A549 (cell line): ENCODE results near the gene LRRC51. TPM values are rescaled to one million over a fixed set of nuclear protein-coding genes. Genes with fewer than 3 reads are reported as not detected.

Experiments
- CBX2 ChIP-seq: fragments of 200-600 bp; sonication (generic); IDR thresholded peaks from 2 replicates; pipeline ENCODE4 v1.6.1; 2016; ENCODE audit warnings: low read depth, mild to moderate bottlenecking, borderline replicate concordance
- CEBPB ChIP-seq, 2 experiments: fragments of >200 bp in 1 of 2; sonication (Bioruptor Twin) in 1 of 2; formaldehyde crosslinking in 1 of 2; IDR thresholded peaks; 2 replicates each; pipeline ENCODE4 v1.6.1; 2012 to 2016
- CHD4 ChIP-seq: fragments of 200-600 bp; sonication (generic); IDR thresholded peaks from 2 replicates; pipeline ENCODE4 v1.6.1; 2016; ENCODE audit warnings: antibody characterized with exemption, mild to moderate bottlenecking, borderline replicate concordance
- E2F6 ChIP-seq: IDR thresholded peaks from 2 replicates; pipeline ENCODE4 v1.6.1; 2012; ENCODE audit warnings: low read depth, borderline replicate concordance
- EHMT2 ChIP-seq: fragments of 200-600 bp; sonication (generic); IDR thresholded peaks from 2 replicates; pipeline ENCODE4 v1.6.1; 2016; ENCODE audit warnings: antibody characterized with exemption, low read depth, mild to moderate bottlenecking, moderate library complexity
- ELK1 ChIP-seq: fragments of 150-350 bp; IDR thresholded peaks from 2 replicates; pipeline ENCODE4 v1.6.1; 2014; ENCODE audit warnings: low read depth, mild to moderate bottlenecking, low read length
- EP300 ChIP-seq, 2 experiments: fragments of >200 bp; sonication (Bioruptor Twin); formaldehyde crosslinking; IDR thresholded peaks; 2 replicates in 1 of 2; 3 replicates in 1 of 2; pipeline ENCODE4 v1.6.1; 2016 to 2017
- FOSB ChIP-seq: fragments of 250-450 bp; sonication (Bioruptor Pico); IDR thresholded peaks from 2 replicates; pipeline ENCODE4 v1.5.0; 2020; ENCODE audit warnings: mild to moderate bottlenecking, moderate library complexity
- FOXS1 ChIP-seq: fragments of 250-450 bp; sonication (Bioruptor Pico); IDR thresholded peaks from 2 replicates; pipeline ENCODE4 v1.5.0; 2020; ENCODE audit warnings: mild to moderate bottlenecking, moderate library complexity
- GATA3 ChIP-seq: IDR thresholded peaks from 2 replicates; pipeline ENCODE4 v1.6.1; 2012; ENCODE audit warnings: borderline replicate concordance
- HOXA7 ChIP-seq: fragments of 250-450 bp; sonication (Bioruptor Pico); IDR thresholded peaks from 2 replicates; pipeline ENCODE4 v1.5.0; 2020; ENCODE audit warnings: mild to moderate bottlenecking, moderate library complexity
- JUN ChIP-seq, 2 experiments: fragments of >200 bp; sonication (Bioruptor Twin); formaldehyde crosslinking; IDR thresholded peaks; 2 replicates in 1 of 2; 3 replicates in 1 of 2; pipeline ENCODE4 v1.6.1; 2016 to 2017
- JUNB ChIP-seq: fragments of >200 bp; sonication (Bioruptor Twin); formaldehyde crosslinking; IDR thresholded peaks from 2 replicates; pipeline ENCODE4 v1.6.1; 2016
- KDM1A ChIP-seq: fragments of 200-600 bp; sonication (generic); IDR thresholded peaks from 2 replicates; pipeline ENCODE4 v1.6.1; 2016; ENCODE audit warnings: low read depth, mild to moderate bottlenecking
- PHF8 ChIP-seq: fragments of 200-600 bp; sonication (generic); IDR thresholded peaks from 2 replicates; pipeline ENCODE4 v1.6.1; 2016; ENCODE audit warnings: low read depth, mild to moderate bottlenecking, antibody characterized with exemption, moderate library complexity, borderline replicate concordance
- RAD21 ChIP-seq, 2 experiments: fragments of >200 bp in 1 of 2; sonication (Bioruptor Twin) in 1 of 2; formaldehyde crosslinking in 1 of 2; IDR thresholded peaks in 1 of 2; conservative IDR thresholded peaks in 1 of 2; 2 replicates in 1 of 2; 3 replicates in 1 of 2; pipeline ENCODE4 v1.6.1; 2012 to 2018; ENCODE audit warnings: inconsistent platforms in 1 of 2
- RARB ChIP-seq: fragments of 250-450 bp; sonication (Bioruptor Pico); IDR thresholded peaks from 2 replicates; pipeline ENCODE4 v1.8.0; 2021; ENCODE audit warnings: mild to moderate bottlenecking, moderate library complexity
- RCOR1 ChIP-seq: fragments of 150-350 bp; IDR thresholded peaks from 2 replicates; pipeline ENCODE4 v1.6.1; 2014; ENCODE audit warnings: antibody characterized with exemption, low read length, low read depth
- RNF2 ChIP-seq: fragments of 200-600 bp; sonication (generic); IDR thresholded peaks from 2 replicates; pipeline ENCODE4 v1.6.1; 2016; ENCODE audit warnings: low read depth, mild to moderate bottlenecking, antibody characterized with exemption, moderate library complexity, borderline replicate concordance
- SREBF2 ChIP-seq: fragments of 450-650 bp; IDR thresholded peaks from 2 replicates; pipeline ENCODE4 v1.6.1; 2014; ENCODE audit warnings: mild to moderate bottlenecking, moderate library complexity
- TP53 ChIP-seq: fragments of 250-450 bp; sonication (Bioruptor Pico); IDR thresholded peaks from 2 replicates; pipeline ENCODE4 v1.5.0; 2021; ENCODE audit warnings: mild to moderate bottlenecking, moderate library complexity
- USF2 ChIP-seq: fragments of 450-650 bp; IDR thresholded peaks from 2 replicates; pipeline ENCODE4 v1.6.1; 2014; ENCODE audit warnings: antibody characterized with exemption
- ZNF302 ChIP-seq: fragments of 250-450 bp; sonication (Bioruptor Pico); IDR thresholded peaks from 2 replicates; pipeline ENCODE4 v1.9.0; 2021; ENCODE audit warnings: inconsistent platforms, mild to moderate bottlenecking, moderate library complexity
- polyA plus RNA-seq, 4 experiments: library from polyadenylated mRNA; depleted of rRNA in 3 of 4; stranded (reverse); fragments of >200 nt; fragmentation: RNase III in 1 of 4; extraction: RNeasy Plus Mini Kit Qiagen cat#74134 plus additional on column Dnase treatment in 1 of 4; gene quantifications; 2 replicates in 3 of 4; 3 replicates in 1 of 4; pipeline ENCODE4 v1.2.3, GENCODE V29; 2011 to 2017
- TF ChIP-seq, protein P1 (sequence below): fragments of >200 bp; sonication (Bioruptor Twin); formaldehyde crosslinking; IDR thresholded peaks from 3 replicates; pipeline ENCODE4 v1.6.1; 2016
- TF ChIP-seq, protein P2 (sequence below): IDR thresholded peaks from 2 replicates; pipeline ENCODE4 v1.6.1; 2012

LRRC51 gene
- polyA plus RNA-seq, 2 of the 4 experiments (the other 2 are of a cell fraction), result 8.2 to 14.3 TPM

DNA sequence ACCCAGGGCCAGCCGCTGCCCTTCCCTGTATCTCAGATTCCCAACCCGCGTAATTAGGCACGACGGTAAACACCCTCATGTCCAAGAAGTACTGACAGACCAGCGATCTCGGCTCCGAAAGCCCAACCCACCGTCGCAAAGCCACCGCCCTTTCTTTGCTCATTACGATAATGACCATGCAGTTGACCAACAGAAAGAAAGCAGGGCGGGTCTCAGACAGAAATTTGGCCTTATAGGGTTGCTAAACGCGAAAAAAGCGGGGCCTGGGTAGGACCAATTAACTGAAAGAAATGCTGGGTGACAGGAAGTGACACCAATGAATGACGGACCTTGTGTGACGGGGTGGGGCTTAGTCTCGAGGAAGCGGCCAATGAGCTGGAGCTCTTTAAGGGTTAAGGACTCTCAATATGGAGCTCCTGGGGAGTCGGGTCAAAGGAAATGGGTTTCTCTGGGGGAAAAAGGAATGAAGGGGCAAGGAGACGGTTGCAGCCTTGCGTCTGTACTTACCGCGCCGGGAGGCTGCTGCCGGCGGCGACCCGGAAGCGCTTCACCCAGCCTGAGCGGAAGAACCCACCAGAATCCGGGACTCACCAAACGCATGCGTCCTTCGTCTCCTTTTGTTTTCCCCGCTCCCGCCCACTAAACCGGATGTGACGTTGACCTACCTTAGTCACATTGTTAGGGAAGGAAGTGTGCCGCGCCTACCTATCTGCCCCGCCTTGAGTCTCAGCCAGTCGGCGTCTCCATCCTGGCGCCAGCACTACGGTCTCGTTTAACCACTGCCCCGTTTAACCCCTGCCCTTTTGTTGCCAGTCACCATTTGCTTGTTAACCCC lies 31.7 kb downstream of the LRRC51 start, which contains the start of gene ANAPC15 (continued):
- TF ChIP-seq E2F6, result peak; percentile 57; the same call in 1 of the 2 replicates
- no peak for TF ChIP-seq RARB (CRISPR knock-in tag)
- 0 out of 2 replicates have a peak, but pooled peaks have one; percentile 17 for TF ChIP-seq TP53
- no peak for TF ChIP-seq FOXS1 (CRISPR knock-in tag)
- TF ChIP-seq RNF2, result no peak
- TF ChIP-seq, protein P1, sequence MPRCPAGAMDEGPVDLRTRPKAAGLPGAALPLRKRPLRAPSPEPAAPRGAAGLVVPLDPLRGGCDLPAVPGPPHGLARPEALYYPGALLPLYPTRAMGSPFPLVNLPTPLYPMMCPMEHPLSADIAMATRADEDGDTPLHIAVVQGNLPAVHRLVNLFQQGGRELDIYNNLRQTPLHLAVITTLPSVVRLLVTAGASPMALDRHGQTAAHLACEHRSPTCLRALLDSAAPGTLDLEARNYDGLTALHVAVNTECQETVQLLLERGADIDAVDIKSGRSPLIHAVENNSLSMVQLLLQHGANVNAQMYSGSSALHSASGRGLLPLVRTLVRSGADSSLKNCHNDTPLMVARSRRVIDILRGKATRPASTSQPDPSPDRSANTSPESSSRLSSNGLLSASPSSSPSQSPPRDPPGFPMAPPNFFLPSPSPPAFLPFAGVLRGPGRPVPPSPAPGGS, result peak; percentile 94
- no peak for TF ChIP-seq EHMT2
- no peak; a peak in 1 of 5 replicates for TF ChIP-seq RAD21 (conservative IDR thresholded peaks at IDR 0.05 in 1 of 2, IDR thresholded peaks at IDR 0.05 in 1 of 2)
- TF ChIP-seq CEBPB (IDR thresholded peaks at IDR 0.05), result 0 out of 4 replicates have a peak, but pooled peaks of 1 of the 2 experiments have one; percentile 3
- no peak for TF ChIP-seq GATA3
- TF ChIP-seq RCOR1, result no peak
- TF ChIP-seq KDM1A, result no peak
- no peak for TF ChIP-seq ZNF302
- TF ChIP-seq USF2, result no peak
- no peak for TF ChIP-seq CBX2
- TF ChIP-seq CHD4, result no peak
- peak; percentile 35; the same call in 1 of the 2 replicates for TF ChIP-seq PHF8
- peak; percentile 82 to 89; a peak in 4 of 5 replicates for TF ChIP-seq JUN (IDR thresholded peaks at IDR 0.05)
- no peak for TF ChIP-seq JUNB
- TF ChIP-seq, protein P2, sequence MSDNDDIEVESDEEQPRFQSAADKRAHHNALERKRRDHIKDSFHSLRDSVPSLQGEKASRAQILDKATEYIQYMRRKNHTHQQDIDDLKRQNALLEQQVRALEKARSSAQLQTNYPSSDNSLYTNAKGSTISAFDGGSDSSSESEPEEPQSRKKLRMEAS, result peak; percentile 85
- no peak for TF ChIP-seq ELK1
- TF ChIP-seq HOXA7 (CRISPR knock-in tag), result no peak
- TF ChIP-seq FOSB (CRISPR knock-in tag), result no peak
- TF ChIP-seq EP300 (IDR thresholded peaks at IDR 0.05), result no peak
- TF ChIP-seq SREBF2, result no peak
